Endothelial cell of umbilical vein (primary cell): ENCODE results near the gene OST4.

Experiments used
- CTCF ChIP-seq, 2 donors: IDR thresholded peaks; 1 replicate in 1 of 2; 2 replicates in 1 of 2; pipeline ENCODE4 v1.5.1; 2011; ENCODE audit warnings: low read length in 2 of 2, mild to moderate bottlenecking in 2 of 2, moderate library complexity in 2 of 2, control low read depth in 1 of 2, inconsistent platforms in 1 of 2, low read depth in 1 of 2; ENCODE audit not compliant: insufficient read depth in 1 of 2; ENCODE audit errors: extremely low read depth in 1 of 2
- JUN ChIP-seq: IDR thresholded peaks from 2 replicates; pipeline ENCODE4 v1.6.1; 2011; ENCODE audit warnings: borderline replicate concordance, low read depth; ENCODE audit not compliant: insufficient read length, insufficient read depth
- POLR2A ChIP-seq: IDR thresholded peaks from 2 replicates; pipeline ENCODE4 v1.6.1; 2012; ENCODE audit warnings: low read depth, mild to moderate bottlenecking, control low read depth, low read length
- POLR2AphosphoS5 ChIP-seq: IDR thresholded peaks from 2 replicates; pipeline ENCODE4 v1.6.1; 2012; ENCODE audit warnings: low read depth, mild to moderate bottlenecking, control low read depth, low read length, moderate library complexity; ENCODE audit not compliant: insufficient read depth
- TF ChIP-seq, protein P1 (sequence below): IDR thresholded peaks from 2 replicates; pipeline ENCODE4 v1.6.1; 2011; ENCODE audit not compliant: insufficient read depth, insufficient read length

GRCh38 chr2:27109083-27109482 is 37.6 kb upstream of the OST4 start:
- TF ChIP-seq CTCF (IDR thresholded peaks at IDR 0.05; ENCODE audit: extremely low read depth in 1 of 2, insufficient read depth in 1 of 2, low read depth in 1 of 2, low read length in 2 of 2): no peak
- TF ChIP-seq POLR2AphosphoS5: no peak
- TF ChIP-seq POLR2A: no peak
- no peak for TF ChIP-seq JUN
- TF ChIP-seq, protein P1, sequence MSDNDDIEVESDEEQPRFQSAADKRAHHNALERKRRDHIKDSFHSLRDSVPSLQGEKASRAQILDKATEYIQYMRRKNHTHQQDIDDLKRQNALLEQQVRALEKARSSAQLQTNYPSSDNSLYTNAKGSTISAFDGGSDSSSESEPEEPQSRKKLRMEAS: no peak
